ENCODE results near the gene IRAK2.

GRCh38 chr3:10244009-10244408 is 79.3 kb downstream of the IRAK2 start:
- no peak for TF ChIP-seq CTCF (conservative IDR thresholded peaks at IDR 0.05; ENCODE audit: low read length)
- TF ChIP-seq EZH2phosphoT487 (IDR thresholded peaks at IDR 0.05; ENCODE audit: borderline replicate concordance), result no peak
